ENCODE measurements around the gene RIOK2. TPM values are rescaled to one million over a fixed set of nuclear protein-coding genes. Genes with fewer than 3 reads are reported as not detected.

Gene RIOK2
- total RNA-seq: 25.8 and 28.9 TPM in 2 replicates
- long read RNA-seq, transcript RIOK2-201 (10 exons, 3,922 nt): major isoform, 109 of 130 reads
- long read RNA-seq, transcript RIOK2-202 (8 exons, 2,149 nt): minor isoform, 8 of 130 reads
- long read RNA-seq, partial matches to known transcripts: 1 of 130 reads
- long read RNA-seq, other reads (novel, unspliced or antisense): 12 of 130 reads

GRCh38 chr5:97183100-97183929, at the start of gene RIOK2:
Gene RIOK2, minus strand, starts transcription at chr5:97183247. Its CDS starts 56 bp downstream, at chr5:97183191.
- DNase-seq (ENCODE audit: low spot score, unreplicated experiment): peak; percentile 72
- TF ChIP-seq, protein P1, sequence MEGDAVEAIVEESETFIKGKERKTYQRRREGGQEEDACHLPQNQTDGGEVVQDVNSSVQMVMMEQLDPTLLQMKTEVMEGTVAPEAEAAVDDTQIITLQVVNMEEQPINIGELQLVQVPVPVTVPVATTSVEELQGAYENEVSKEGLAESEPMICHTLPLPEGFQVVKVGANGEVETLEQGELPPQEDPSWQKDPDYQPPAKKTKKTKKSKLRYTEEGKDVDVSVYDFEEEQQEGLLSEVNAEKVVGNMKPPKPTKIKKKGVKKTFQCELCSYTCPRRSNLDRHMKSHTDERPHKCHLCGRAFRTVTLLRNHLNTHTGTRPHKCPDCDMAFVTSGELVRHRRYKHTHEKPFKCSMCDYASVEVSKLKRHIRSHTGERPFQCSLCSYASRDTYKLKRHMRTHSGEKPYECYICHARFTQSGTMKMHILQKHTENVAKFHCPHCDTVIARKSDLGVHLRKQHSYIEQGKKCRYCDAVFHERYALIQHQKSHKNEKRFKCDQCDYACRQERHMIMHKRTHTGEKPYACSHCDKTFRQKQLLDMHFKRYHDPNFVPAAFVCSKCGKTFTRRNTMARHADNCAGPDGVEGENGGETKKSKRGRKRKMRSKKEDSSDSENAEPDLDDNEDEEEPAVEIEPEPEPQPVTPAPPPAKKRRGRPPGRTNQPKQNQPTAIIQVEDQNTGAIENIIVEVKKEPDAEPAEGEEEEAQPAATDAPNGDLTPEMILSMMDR (IDR thresholded peaks at IDR 0.05; ENCODE audit: unreplicated experiment): no peak
- Mint-ChIP-seq H3K36me3 (ENCODE audit: insufficient read depth) (peaks cover 11% of the 10 kb centered on the region), H3K4me3 (ENCODE audit: low read depth) (peak within 1 kb of the TSS; percentile 96), H3K4me1 (ENCODE audit: low read depth) (peaks cover 16% of the 10 kb centered on the region), H3K27me3 (no peaks in the 10 kb centered on the region), H3K9me3 (ENCODE audit: low read depth) (peaks cover 5% of the 10 kb centered on the region), H3K27ac (peak within 1 kb of the TSS; percentile 100)

- H3K27me3 Mint-ChIP-seq: no peaks in the 10 kb centered on the region
- TF ChIP-seq, protein P1 (IDR thresholded peaks at IDR 0.05; ENCODE audit: unreplicated experiment): peak; percentile 84
- no peak overlapping the region for H3K27ac Mint-ChIP-seq
- no peaks in the 10 kb centered on the region for H3K36me3 Mint-ChIP-seq (ENCODE audit: insufficient read depth)
- H3K4me3 Mint-ChIP-seq (ENCODE audit: low read depth): no peak overlapping the region
- peaks cover 12% of the 10 kb centered on the region for H3K9me3 Mint-ChIP-seq (ENCODE audit: low read depth)
- no peaks in the 10 kb centered on the region for H3K4me1 Mint-ChIP-seq (ENCODE audit: low read depth)
- DNase-seq (ENCODE audit: low spot score, unreplicated experiment): no peak
These were observed 48.1 kb upstream of the RIOK2 start for GRCh38 chr5:97231025-97231636.

- Mint-ChIP-seq H3K4me1 (ENCODE audit: low read depth) (no peaks in the 10 kb centered on the region), H3K4me3 (ENCODE audit: low read depth) (no peak overlapping the region), H3K27me3 (no peaks in the 10 kb centered on the region), H3K9me3 (ENCODE audit: low read depth) (peaks cover 4% of the 10 kb centered on the region), H3K36me3 (ENCODE audit: insufficient read depth) (no peaks in the 10 kb centered on the region), H3K27ac (no peak overlapping the region)
- TF ChIP-seq, protein P1 (IDR thresholded peaks at IDR 0.05; ENCODE audit: unreplicated experiment): no peak
- DNase-seq (ENCODE audit: low spot score, unreplicated experiment): no peak
These were observed 46.7 kb upstream of the RIOK2 start for GRCh38 chr5:97229688-97230285.

DNA sequence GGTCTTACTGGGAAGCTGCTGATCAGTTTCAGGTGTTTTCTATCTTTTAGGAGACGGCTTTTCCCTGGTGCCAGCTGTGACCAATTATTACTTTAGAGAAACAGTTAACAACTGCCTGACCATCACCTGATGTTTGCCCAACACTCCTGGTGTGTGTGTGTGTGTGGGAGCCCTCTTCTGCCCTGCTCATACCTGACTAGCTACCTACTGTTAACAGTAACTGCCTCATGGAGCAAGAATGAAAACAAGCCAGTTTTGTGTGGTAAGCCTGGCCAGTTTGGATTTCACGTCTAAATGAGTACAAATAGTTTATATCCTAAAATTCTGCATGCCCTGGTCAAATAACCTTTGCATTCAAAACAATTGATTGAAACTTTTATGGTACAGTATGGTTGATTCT, 46.1 kb upstream of the RIOK2 start:
- Mint-ChIP-seq H3K4me3 (ENCODE audit: low read depth) (no peak overlapping the region), H3K9me3 (ENCODE audit: low read depth) (peaks cover under 1% of the 10 kb centered on the region), H3K27ac (no peak overlapping the region), H3K27me3 (no peaks in the 10 kb centered on the region), H3K4me1 (ENCODE audit: low read depth) (peaks cover 1% of the 10 kb centered on the region), H3K36me3 (ENCODE audit: insufficient read depth) (no peaks in the 10 kb centered on the region)
- TF ChIP-seq, protein P1 (IDR thresholded peaks at IDR 0.05; ENCODE audit: unreplicated experiment): no peak
- DNase-seq (ENCODE audit: low spot score, unreplicated experiment): no peak

DNA sequence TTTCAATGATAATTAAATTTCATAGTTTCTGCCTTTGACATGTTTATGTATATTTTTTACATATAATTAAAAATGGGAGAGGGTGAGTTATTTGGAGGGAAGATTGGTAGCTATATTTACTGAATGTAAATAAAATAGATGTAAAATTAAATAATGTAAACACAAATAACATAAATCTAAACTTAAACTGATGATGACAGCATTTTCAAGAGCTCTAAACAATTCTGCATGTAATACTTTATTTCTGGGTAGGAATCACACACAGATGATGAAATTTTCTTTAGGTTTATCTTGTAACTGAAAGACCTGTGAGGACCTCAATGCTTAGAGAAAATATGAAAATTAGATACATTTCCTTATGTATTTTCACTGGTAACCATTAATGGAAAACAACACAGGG, 42.2 kb upstream of the RIOK2 start:
- DNase-seq (ENCODE audit: low spot score, unreplicated experiment): no peak
- H3K9me3 Mint-ChIP-seq (ENCODE audit: low read depth): no peaks in the 10 kb centered on the region
- TF ChIP-seq, protein P1 (IDR thresholded peaks at IDR 0.05; ENCODE audit: unreplicated experiment): no peak
- no peaks in the 10 kb centered on the region for H3K27me3 Mint-ChIP-seq
- no peak overlapping the region for H3K4me3 Mint-ChIP-seq (ENCODE audit: low read depth)
- H3K4me1 Mint-ChIP-seq (ENCODE audit: low read depth): peaks cover 1% of the 10 kb centered on the region
- no peaks in the 10 kb centered on the region for H3K36me3 Mint-ChIP-seq (ENCODE audit: insufficient read depth)
- no peak overlapping the region for H3K27ac Mint-ChIP-seq
